PFSK-1 (cell line): ENCODE measurements around the gene CENPP.

Experiments used
- FOXP2 ChIP-seq: optimal IDR thresholded peaks from 2 replicates; pipeline ENCODE3; 2011; ENCODE audit warnings: borderline replicate concordance, control low read depth, inconsistent platforms; ENCODE audit not compliant: insufficient read depth; ENCODE audit errors: extremely low read length, extremely low read depth
- POLR2AphosphoS5 ChIP-seq: IDR thresholded peaks from 2 replicates; pipeline ENCODE4 v1.6.1; 2012; ENCODE audit warnings: low read depth, mild to moderate bottlenecking, control low read depth, low read length, moderate library complexity
- REST ChIP-seq, 2 experiments: IDR thresholded peaks; 2 replicates each; pipeline versions ENCODE4 v1.6.1 to v1.8.0; 2011 to 2012; ENCODE audit warnings: low read depth in 2 of 2, low read length in 2 of 2, control low read depth in 1 of 2, inconsistent platforms in 1 of 2, mild to moderate bottlenecking in 1 of 2, moderate library complexity in 1 of 2; ENCODE audit not compliant: insufficient read depth in 1 of 2
- SIN3A ChIP-seq: IDR thresholded peaks from 2 replicates; pipeline ENCODE4 v1.6.1; 2012; ENCODE audit warnings: mild to moderate bottlenecking, low read length, moderate library complexity, borderline replicate concordance; ENCODE audit not compliant: insufficient read depth
- TAF1 ChIP-seq: IDR thresholded peaks from 2 replicates; pipeline ENCODE4 v1.6.1; 2012; ENCODE audit warnings: low read length, control low read depth, borderline replicate concordance; ENCODE audit not compliant: insufficient read depth

Gene CENPP

GRCh38 chr9:92635760-92636159 is 310.0 kb downstream of the CENPP start:
- TF ChIP-seq SIN3A = no peak
- no peak for TF ChIP-seq REST (IDR thresholded peaks at IDR 0.05; ENCODE audit: insufficient read depth in 1 of 2, low read depth in 2 of 2, low read length in 2 of 2)
- no peak for TF ChIP-seq POLR2AphosphoS5
- TF ChIP-seq FOXP2 = no peak

GRCh38 chr9:92636627-92637026 is 310.9 kb downstream of the CENPP start:
- TF ChIP-seq SIN3A = no peak
- no peak for TF ChIP-seq TAF1
- TF ChIP-seq REST (IDR thresholded peaks at IDR 0.05; ENCODE audit: insufficient read depth in 1 of 2, low read depth in 2 of 2, low read length in 2 of 2) = no peak
- TF ChIP-seq POLR2AphosphoS5 = no peak
- TF ChIP-seq FOXP2 = no peak

- TF ChIP-seq REST (IDR thresholded peaks at IDR 0.05; ENCODE audit: insufficient read depth in 1 of 2, low read depth in 2 of 2, low read length in 2 of 2) (no peak), FOXP2 (no peak), POLR2AphosphoS5 (no peak), TAF1 (no peak)
Observed at GRCh38 chr9:92637326-92637725, 311.6 kb downstream of the CENPP start.

GRCh38 chr9:92637886-92638620 is 312.3 kb downstream of the CENPP start:
- TF ChIP-seq POLR2AphosphoS5 = no peak
- no peak for TF ChIP-seq SIN3A
- no peak for TF ChIP-seq FOXP2
- TF ChIP-seq TAF1 = no peak
- no peak for TF ChIP-seq REST (IDR thresholded peaks at IDR 0.05; ENCODE audit: insufficient read depth in 1 of 2, low read depth in 2 of 2, low read length in 2 of 2)

GRCh38 chr9:92638621-92639101 is 312.9 kb downstream of the CENPP start:
- no peak for TF ChIP-seq REST (IDR thresholded peaks at IDR 0.05; ENCODE audit: insufficient read depth in 1 of 2, low read depth in 2 of 2, low read length in 2 of 2)
- TF ChIP-seq POLR2AphosphoS5 = no peak
- no peak for TF ChIP-seq SIN3A
- no peak for TF ChIP-seq TAF1
- no peak for TF ChIP-seq FOXP2
